OCI-LY1 (cell line): ENCODE data around the gene EDN2.

Experiments
- H2AFZ ChIP-seq: fragments of 200-600 bp; sonication (generic), shearing (Covaris generic); 2 replicates; pipeline ENCODE4 v1.6.0; 2014; ENCODE audit warnings: antibody characterized with exemption, mild to moderate bottlenecking, low read length
- H3F3A ChIP-seq: fragments of 200-600 bp; sonication (generic), shearing (Covaris generic); 2 replicates; pipeline ENCODE4 v1.6.0; 2014; ENCODE audit warnings: mild to moderate bottlenecking, antibody characterized with exemption, low read length, moderate library complexity; ENCODE audit not compliant: insufficient read depth
- H3K27ac ChIP-seq: fragments of 200-600 bp; sonication (generic); 2 replicates; pipeline ENCODE4 v1.5.1; 2014; ENCODE audit warnings: low read length, mixed run types, mild to moderate bottlenecking, low read depth; ENCODE audit not compliant: poor library complexity, severe bottlenecking
- H3K27me3 ChIP-seq: fragments of 200-600 bp; sonication (generic); 2 replicates; pipeline ENCODE4 v1.6.0; 2014; ENCODE audit warnings: antibody characterized with exemption, mild to moderate bottlenecking, low read length, moderate library complexity; ENCODE audit not compliant: insufficient read depth
- H3K36me3 ChIP-seq: fragments of 200-600 bp; sonication (generic); 2 replicates; pipeline ENCODE4 v1.6.1; 2014; ENCODE audit warnings: mild to moderate bottlenecking, antibody characterized with exemption, low read length, moderate library complexity, mixed read lengths; ENCODE audit not compliant: insufficient read depth
- H3K4me1 ChIP-seq: fragments of 200-600 bp; sonication (generic); 2 replicates; pipeline ENCODE4 v1.5.1; 2014; ENCODE audit warnings: mild to moderate bottlenecking, low read length, moderate library complexity; ENCODE audit not compliant: insufficient read depth, severe bottlenecking
- H3K4me2 ChIP-seq: fragments of 200-600 bp; sonication (generic), shearing (Covaris generic); 2 replicates; pipeline ENCODE4 v1.6.1; 2014; ENCODE audit warnings: low read length
- H3K4me3 ChIP-seq: fragments of 200-600 bp; sonication (generic); 2 replicates; pipeline ENCODE4 v1.5.1; 2014; ENCODE audit warnings: low read length, low read depth, mild to moderate bottlenecking, mixed read lengths; ENCODE audit not compliant: poor library complexity, severe bottlenecking
- H3K79me2 ChIP-seq: fragments of 200-600 bp; shearing (Covaris generic); 2 replicates; pipeline ENCODE4 v1.6.1; 2016; ENCODE audit warnings: mixed run types, low read length, mixed read lengths; ENCODE audit not compliant: insufficient read depth
- H3K9ac ChIP-seq: fragments of 200-600 bp; sonication (generic), shearing (Covaris generic); 2 replicates; pipeline ENCODE4 v1.6.1; 2014; ENCODE audit warnings: mild to moderate bottlenecking, low read length, mixed read lengths
- H3K9me2 ChIP-seq: fragments of 200-600 bp; sonication (generic), shearing (Covaris generic); 2 replicates; pipeline ENCODE4 v1.6.1; 2014; ENCODE audit warnings: low read depth, mild to moderate bottlenecking, low read length, mixed read lengths
- H3K9me3 ChIP-seq: fragments of 200-600 bp; shearing (Covaris generic); 2 replicates; pipeline ENCODE4 v1.6.1; 2014; ENCODE audit warnings: low read length, mixed read lengths
- H4K20me1 ChIP-seq: fragments of 200-600 bp; sonication (generic), shearing (Covaris generic); 2 replicates; pipeline ENCODE4 v1.6.0; 2016; ENCODE audit warnings: mild to moderate bottlenecking, low read length; ENCODE audit not compliant: insufficient read depth
- EZH2 ChIP-seq: fragments of 200-600 bp; sonication (generic), shearing (Covaris generic); IDR thresholded peaks from 2 replicates; pipeline ENCODE4 v1.8.0; 2017; ENCODE audit warnings: borderline replicate concordance, mixed run types, mild to moderate bottlenecking, antibody characterized with exemption, low read length, moderate library complexity, mixed read lengths
- TF ChIP-seq, protein P1 (sequence below): fragments of 200-600 bp; sonication (generic), shearing (Covaris generic); IDR thresholded peaks from 2 replicates; pipeline ENCODE4 v1.5.1; 2017; ENCODE audit warnings: mild to moderate bottlenecking, antibody characterized with exemption, low read length, moderate library complexity, mixed read lengths

The EDN2 gene

DNA sequence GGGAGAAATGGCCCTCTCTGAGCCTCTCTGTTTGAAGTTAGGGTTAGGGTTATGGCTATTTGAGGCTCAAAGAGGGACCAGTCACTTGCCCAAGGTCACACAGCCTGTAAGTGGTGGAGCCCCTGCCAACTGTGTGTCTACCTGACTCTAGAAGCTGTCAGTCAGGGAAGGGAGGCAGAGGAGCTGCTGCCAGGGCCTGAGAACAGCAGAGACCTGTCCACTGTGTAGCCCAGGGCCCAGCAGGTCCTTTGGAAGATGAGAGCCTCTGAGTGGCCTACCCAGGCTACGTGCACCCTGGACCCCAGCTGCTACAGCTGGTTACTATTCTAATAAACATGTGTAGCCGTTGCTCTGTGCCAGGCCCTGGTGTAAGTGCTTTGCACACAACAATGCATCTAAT is 15.1 kb upstream of the EDN2 start:
- no peaks in the 10 kb centered on the region for H4K20me1 ChIP-seq
- no peak overlapping the region for H3K4me3 ChIP-seq
- no peak overlapping the region for H3K9ac ChIP-seq
- H3K4me2 ChIP-seq = no peak overlapping the region
- peaks cover 7% of the 10 kb centered on the region; the same call in 1 of the 2 replicates for H3K27me3 ChIP-seq
- no peaks in the 10 kb centered on the region for H3K9me2 ChIP-seq
- no peaks in the 10 kb centered on the region for H3K79me2 ChIP-seq
- H3K9me3 ChIP-seq = no peaks in the 10 kb centered on the region
- no peak for TF ChIP-seq EZH2
- TF ChIP-seq, protein P1, sequence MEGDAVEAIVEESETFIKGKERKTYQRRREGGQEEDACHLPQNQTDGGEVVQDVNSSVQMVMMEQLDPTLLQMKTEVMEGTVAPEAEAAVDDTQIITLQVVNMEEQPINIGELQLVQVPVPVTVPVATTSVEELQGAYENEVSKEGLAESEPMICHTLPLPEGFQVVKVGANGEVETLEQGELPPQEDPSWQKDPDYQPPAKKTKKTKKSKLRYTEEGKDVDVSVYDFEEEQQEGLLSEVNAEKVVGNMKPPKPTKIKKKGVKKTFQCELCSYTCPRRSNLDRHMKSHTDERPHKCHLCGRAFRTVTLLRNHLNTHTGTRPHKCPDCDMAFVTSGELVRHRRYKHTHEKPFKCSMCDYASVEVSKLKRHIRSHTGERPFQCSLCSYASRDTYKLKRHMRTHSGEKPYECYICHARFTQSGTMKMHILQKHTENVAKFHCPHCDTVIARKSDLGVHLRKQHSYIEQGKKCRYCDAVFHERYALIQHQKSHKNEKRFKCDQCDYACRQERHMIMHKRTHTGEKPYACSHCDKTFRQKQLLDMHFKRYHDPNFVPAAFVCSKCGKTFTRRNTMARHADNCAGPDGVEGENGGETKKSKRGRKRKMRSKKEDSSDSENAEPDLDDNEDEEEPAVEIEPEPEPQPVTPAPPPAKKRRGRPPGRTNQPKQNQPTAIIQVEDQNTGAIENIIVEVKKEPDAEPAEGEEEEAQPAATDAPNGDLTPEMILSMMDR = no peak
- no peaks in the 10 kb centered on the region for H3F3A ChIP-seq
- H3K4me1 ChIP-seq = peaks cover 5% of the 10 kb centered on the region
- no peak overlapping the region for H3K27ac ChIP-seq
- H3K36me3 ChIP-seq = no peaks in the 10 kb centered on the region
- H2AFZ ChIP-seq = no peak overlapping the region

DNA sequence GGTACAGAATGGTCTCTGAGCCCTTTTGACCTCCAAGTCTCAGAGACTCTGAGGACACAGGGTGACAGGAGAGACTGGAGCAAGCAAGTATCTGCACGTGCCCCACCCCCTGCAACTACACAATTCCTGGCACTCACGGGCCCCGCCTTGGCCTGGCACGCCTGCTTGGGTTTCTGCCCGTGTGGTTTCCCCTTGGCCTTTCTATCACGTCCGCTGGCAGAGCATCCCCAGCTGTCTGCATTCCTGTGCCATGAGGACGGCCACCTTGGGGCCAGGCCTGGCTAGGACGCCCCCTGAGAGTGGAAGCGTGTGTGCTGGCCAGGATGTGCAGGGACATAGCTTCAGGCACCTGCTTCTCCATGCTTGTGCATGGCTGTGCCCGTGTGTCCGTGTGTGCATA is 14.3 kb upstream of the EDN2 start:
- Histone ChIP-seq H3K9ac (no peak overlapping the region), H3K27ac (no peak overlapping the region)

DNA sequence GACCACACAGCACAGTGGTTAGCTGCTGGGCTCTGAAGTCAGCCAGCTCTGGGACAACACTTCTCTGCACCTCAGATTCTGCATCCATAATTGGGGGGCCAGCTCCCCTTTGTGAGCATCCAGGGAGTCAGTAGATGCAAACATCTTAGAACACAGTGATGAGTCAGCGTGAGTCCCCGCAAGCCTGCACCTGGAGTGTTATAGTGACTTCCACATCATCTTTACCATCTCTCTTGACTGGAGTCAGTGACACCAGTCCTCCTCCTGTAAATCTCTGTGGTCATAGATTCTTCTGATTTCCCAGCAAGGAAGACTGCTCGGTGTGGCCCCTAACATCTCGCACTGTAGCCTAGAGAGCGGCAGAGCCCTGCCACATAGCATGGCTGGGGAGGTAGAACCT is 13.9 kb upstream of the EDN2 start:
- Histone ChIP-seq H3F3A (no peaks in the 10 kb centered on the region), H4K20me1 (no peaks in the 10 kb centered on the region), H3K27me3 (peaks cover 7% of the 10 kb centered on the region; the same call in 1 of the 2 replicates), H3K9me2 (no peaks in the 10 kb centered on the region), H3K4me1 (peaks cover 5% of the 10 kb centered on the region), H3K36me3 (no peaks in the 10 kb centered on the region), H3K4me2 (no peak overlapping the region), H3K4me3 (no peak overlapping the region), H3K9me3 (no peaks in the 10 kb centered on the region), H3K27ac (no peak overlapping the region), H3K79me2 (no peaks in the 10 kb centered on the region), H3K9ac (no peak overlapping the region), H2AFZ (no peak overlapping the region)
- TF ChIP-seq, protein P1 = no peak
- no peak for TF ChIP-seq EZH2

More for the DNA sequence above, 14.3 kb upstream of the EDN2 start:
- Histone ChIP-seq H3K9me3 (no peaks in the 10 kb centered on the region), H3K4me1 (peaks cover 5% of the 10 kb centered on the region), H3K36me3 (no peaks in the 10 kb centered on the region), H2AFZ (no peak overlapping the region), H3K79me2 (no peaks in the 10 kb centered on the region), H3F3A (no peaks in the 10 kb centered on the region), H4K20me1 (no peaks in the 10 kb centered on the region), H3K9me2 (no peaks in the 10 kb centered on the region), H3K4me3 (no peak overlapping the region), H3K4me2 (no peak overlapping the region), H3K27me3 (peaks cover 7% of the 10 kb centered on the region; the same call in 1 of the 2 replicates)
- TF ChIP-seq, protein P1 = no peak
- no peak for TF ChIP-seq EZH2
